SK-N-MC (cell line): Measurements from ENCODE around the gene ELAVL3.
A peak's percentile ranks its signal among the peaks of the same experiment; 100 is the strongest.

Experiments
- DNase-seq: peaks from one replicate; pipeline ENCODE4 v3.0.0-alpha.2; 2011; ENCODE audit warnings: low read depth, low spot score
- H3K27ac ChIP-seq: fragments of 200-600 bp; sonication (generic); 2 replicates; pipeline ENCODE4 v1.5.1; 2016; ENCODE audit warnings: mixed run types
- H3K36me3 ChIP-seq: fragments of 200-600 bp; sonication (generic); 2 replicates; pipeline ENCODE4 v1.6.1; 2017; ENCODE audit warnings: antibody characterized with exemption, low read length, mixed read lengths; ENCODE audit not compliant: insufficient read depth
- H3K4me3 ChIP-seq: fragments of 200-600 bp; sonication (generic); 2 replicates; pipeline ENCODE4 v1.5.1; 2016
- H3K9ac ChIP-seq: fragments of 200-600 bp; sonication (generic); 2 replicates; pipeline ENCODE4 v1.8.0; 2017; ENCODE audit warnings: mixed run types, mixed read lengths; ENCODE audit not compliant: insufficient read length
- H3K9me3 ChIP-seq: fragments of 200-600 bp; sonication (generic); 2 replicates; pipeline ENCODE4 v1.6.1; 2017; ENCODE audit warnings: low read depth, mild to moderate bottlenecking, antibody characterized with exemption, low read length, moderate library complexity, mixed read lengths
- EZH2 ChIP-seq: fragments of 200-600 bp; sonication (generic); IDR thresholded peaks from one replicate; pipeline ENCODE4 v1.6.1; 2017; ENCODE audit warnings: antibody characterized with exemption
- FOXP2 ChIP-seq: optimal IDR thresholded peaks from 2 replicates; pipeline ENCODE3; 2011; ENCODE audit warnings: mild to moderate bottlenecking, moderate library complexity; ENCODE audit not compliant: insufficient read depth; ENCODE audit errors: extremely low read length, control extremely low read depth
- POLR2AphosphoS5 ChIP-seq: IDR thresholded peaks from 2 replicates; pipeline ENCODE4 v1.6.1; 2012; ENCODE audit warnings: mild to moderate bottlenecking, low read depth, low read length, borderline replicate concordance

Gene ELAVL3

GRCh38 chr19:11480715-11481533, at the start of gene ELAVL3:
Gene ELAVL3, minus strand, starts transcription at chr19:11481046. Its CDS starts 438 bp downstream, at chr19:11480608.
- Histone ChIP-seq H3K36me3 (no peaks in the 10 kb centered on the region), H3K4me3 (peak within 1 kb of the TSS; percentile 88), H3K27ac (no peak within 1 kb of the TSS), H3K9ac (no peak within 1 kb of the TSS), H3K9me3 (no peaks in the 10 kb centered on the region)
- no peak for DNase-seq
- no peak for TF ChIP-seq POLR2AphosphoS5
- TF ChIP-seq FOXP2 = no peak
- TF ChIP-seq EZH2 = no peak

- TF ChIP-seq FOXP2 (no peak), POLR2AphosphoS5 (no peak), EZH2 (no peak)
- Histone ChIP-seq H3K36me3 (no peaks in the 10 kb centered on the region), H3K9me3 (no peaks in the 10 kb centered on the region), H3K9ac (no peak overlapping the region), H3K4me3 (no peak overlapping the region), H3K27ac (no peak overlapping the region)
- no peak for DNase-seq
These were observed 49.6 kb upstream of the ELAVL3 start for GRCh38 chr19:11530432-11530831.

GRCh38 chr19:11528551-11529341, 47.9 kb upstream of the ELAVL3 start, which contains the start of gene ECSIT:
Gene ECSIT, minus strand, starts transcription at chr19:11529134. Its CDS starts 9,964 bp downstream, at chr19:11519170.
- H3K36me3 ChIP-seq = no peaks in the 10 kb centered on the region
- peak within 1 kb of the TSS; percentile 78 for H3K4me3 ChIP-seq
- no peaks in the 10 kb centered on the region for H3K9me3 ChIP-seq
- TF ChIP-seq FOXP2 (no peak), POLR2AphosphoS5 (peak; percentile 73)
- peak within 1 kb of the TSS; percentile 62 for H3K9ac ChIP-seq
- DNase-seq = peak; percentile 34
- no peak within 1 kb of the TSS for H3K27ac ChIP-seq

- H3K4me3 ChIP-seq = no peak overlapping the region
- DNase-seq = no peak
- no peaks in the 10 kb centered on the region; the same call in 1 of the 2 replicates for H3K36me3 ChIP-seq
These were observed 38.3 kb upstream of the ELAVL3 start for GRCh38 chr19:11519138-11519537.

GRCh38 chr19:11513946-11514345, 33.1 kb upstream of the ELAVL3 start:
- Histone ChIP-seq H3K27ac (no peak overlapping the region), H3K9ac (no peak overlapping the region), H3K4me3 (no peak overlapping the region), H3K36me3 (no peaks in the 10 kb centered on the region; the same call in 1 of the 2 replicates), H3K9me3 (no peaks in the 10 kb centered on the region)
- no peak for DNase-seq
- TF ChIP-seq FOXP2 = no peak
- TF ChIP-seq EZH2 = no peak
- no peak for TF ChIP-seq POLR2AphosphoS5

More at GRCh38 chr19:11519138-11519537, 38.3 kb upstream of the ELAVL3 start:
- TF ChIP-seq POLR2AphosphoS5 (no peak), FOXP2 (no peak)
- no peak overlapping the region for H3K27ac ChIP-seq
- no peaks in the 10 kb centered on the region for H3K9me3 ChIP-seq
- H3K9ac ChIP-seq = no peak overlapping the region

GRCh38 chr19:11510444-11510843, 29.6 kb upstream of the ELAVL3 start:
- Histone ChIP-seq H3K36me3 (no peaks in the 10 kb centered on the region; the same call in 1 of the 2 replicates), H3K4me3 (no peak overlapping the region), H3K9ac (no peak overlapping the region), H3K9me3 (no peaks in the 10 kb centered on the region), H3K27ac (no peak overlapping the region)
- no peak for TF ChIP-seq FOXP2
- no peak for TF ChIP-seq POLR2AphosphoS5
- no peak for TF ChIP-seq EZH2
- no peak for DNase-seq

- no peaks in the 10 kb centered on the region; the same call in 1 of the 2 replicates for H3K36me3 ChIP-seq
- H3K9me3 ChIP-seq = no peaks in the 10 kb centered on the region
- no peak overlapping the region for H3K4me3 ChIP-seq
- no peak for DNase-seq
- no peak overlapping the region for H3K9ac ChIP-seq
- TF ChIP-seq FOXP2 (no peak), POLR2AphosphoS5 (no peak), EZH2 (no peak)
- no peak overlapping the region for H3K27ac ChIP-seq
These were observed 26.7 kb upstream of the ELAVL3 start for GRCh38 chr19:11507370-11508078.
